GM12878 (cell line): ENCODE data around the gene ODC1. TPM values are rescaled to one million over a fixed set of nuclear protein-coding genes. Genes with fewer than 3 reads are reported as not detected.

ENCODE experiments used
- BACH1 ChIP-seq: fragments of 450-650 bp; IDR thresholded peaks from 2 replicates; pipeline ENCODE4 v1.6.1; 2017; ENCODE audit warnings: mild to moderate bottlenecking, borderline replicate concordance
- BCL11A ChIP-seq: IDR thresholded peaks from 2 replicates; pipeline ENCODE4 v1.6.1; 2011; ENCODE audit warnings: low read depth, low read length
- BCL3 ChIP-seq: IDR thresholded peaks from 2 replicates; pipeline ENCODE4 v1.6.1; 2011; ENCODE audit warnings: borderline replicate concordance, low read depth, mild to moderate bottlenecking, moderate library complexity, low read length; ENCODE audit not compliant: insufficient read depth, poor library complexity, severe bottlenecking
- CBX3 ChIP-seq: fragments of 200-600 bp; sonication (generic); IDR thresholded peaks from 2 replicates; pipeline ENCODE4 v1.6.1; 2016; ENCODE audit warnings: low read depth, borderline replicate concordance
- EGR1 ChIP-seq, 2 experiments: IDR thresholded peaks; 1 replicate in 1 of 2; 2 replicates in 1 of 2; pipeline ENCODE4 v1.6.1; 2011 to 2012; ENCODE audit warnings: low read depth in 2 of 2, low read length in 2 of 2, borderline replicate concordance in 1 of 2, mild to moderate bottlenecking in 1 of 2, moderate library complexity in 1 of 2
- GATAD2B ChIP-seq: fragments of 450-650 bp; conservative IDR thresholded peaks from 2 replicates; pipeline ENCODE4 v1.6.1; 2017; ENCODE audit warnings: low read depth, mild to moderate bottlenecking, moderate library complexity
- IRF4 ChIP-seq: IDR thresholded peaks from 2 replicates; pipeline ENCODE4 v1.6.1; 2011; ENCODE audit warnings: low read depth, low read length
- KAT2A ChIP-seq: conservative IDR thresholded peaks from 2 replicates; pipeline ENCODE4 v1.6.1; 2011; ENCODE audit warnings: low read depth, low read length; ENCODE audit not compliant: control insufficient read depth
- MTA3 ChIP-seq: IDR thresholded peaks from 2 replicates; pipeline ENCODE4 v1.6.1; 2012; ENCODE audit warnings: low read length, inconsistent platforms, borderline replicate concordance
- MYB ChIP-seq: fragments of 150-350 bp; IDR thresholded peaks from 2 replicates; pipeline ENCODE4 v1.6.1; 2014; ENCODE audit warnings: mild to moderate bottlenecking, low read depth, low read length, borderline replicate concordance
- MYC ChIP-seq: IDR thresholded peaks from 2 replicates; pipeline ENCODE4 v1.6.1; 2011; ENCODE audit warnings: mild to moderate bottlenecking, low read length, moderate library complexity, inconsistent platforms; ENCODE audit not compliant: insufficient read depth, insufficient replicate concordance, insufficient read length, severe bottlenecking
- NBN ChIP-seq: fragments of 450-650 bp; IDR thresholded peaks from 2 replicates; pipeline ENCODE4 v1.6.1; 2016
- NFIC ChIP-seq: IDR thresholded peaks from 2 replicates; pipeline ENCODE4 v1.6.1; 2012; ENCODE audit warnings: low read depth, mild to moderate bottlenecking, inconsistent platforms, low read length, moderate library complexity
- POLR2AphosphoS2 ChIP-seq: IDR thresholded peaks from 2 replicates; pipeline ENCODE4 v1.6.1; 2011; ENCODE audit warnings: low read depth, mild to moderate bottlenecking, low read length, improper control_type of control experiment, moderate library complexity
- SIX5 ChIP-seq: IDR thresholded peaks from 2 replicates; pipeline ENCODE4 v1.6.1; 2011; ENCODE audit warnings: mild to moderate bottlenecking, low read depth, low read length, moderate library complexity; ENCODE audit not compliant: severe bottlenecking
- SRF ChIP-seq, 2 experiments: IDR thresholded peaks; 2 replicates each; pipeline ENCODE4 v1.6.1; 2011; ENCODE audit warnings: low read depth in 2 of 2, low read length in 2 of 2, mild to moderate bottlenecking in 1 of 2, moderate library complexity in 1 of 2
- TCF3 ChIP-seq: IDR thresholded peaks from 2 replicates; pipeline ENCODE4 v1.6.1; 2012; ENCODE audit warnings: low read depth, mild to moderate bottlenecking, low read length, borderline replicate concordance; ENCODE audit not compliant: insufficient read depth
- TCF7 ChIP-seq: IDR thresholded peaks from 2 replicates; pipeline ENCODE4 v1.6.1; 2014; ENCODE audit warnings: antibody characterized with exemption, borderline replicate concordance
- ZBED1 ChIP-seq: IDR thresholded peaks from 2 replicates; pipeline ENCODE4 v1.6.1; 2016; ENCODE audit warnings: borderline replicate concordance
- polyA plus RNA-seq, 11 experiments: library from polyadenylated mRNA; depleted of rRNA in 4 of 11; unstranded in 6 of 11; stranded (reverse) in 5 of 11; fragments of >200 nt; fragmentation: Nextera tagmentation in 4 of 11; fragmentation: Illumina TruSeq in 1 of 11; extraction: Ambion mirVana in 4 of 11; extraction: Trizol in 1 of 11; gene quantifications; 1 replicate in 1 of 11; 2 replicates in 10 of 11; pipeline versions ENCODE4 v1.2.1 to v1.2.3, GENCODE V29; 2011 to 2016; ENCODE audit warnings: inconsistent platforms in 2 of 11, missing spikeins in 2 of 11, low read depth in 1 of 11
- total RNA-seq, 4 experiments: library from RNA; depleted of rRNA in 3 of 4; stranded (reverse); fragments of >200 nt in 3 of 4; fragmentation: Illumina TruSeq in 1 of 4; extraction: Trizol in 1 of 4; gene quantifications; 2 replicates each; pipeline versions ENCODE4 v1.2.1 to v1.2.3, GENCODE V29; 2013 to 2021
- TF ChIP-seq, protein P1 (sequence below): fragments of 150-350 bp; IDR thresholded peaks from 2 replicates; pipeline ENCODE4 v1.6.1; 2014; ENCODE audit warnings: mild to moderate bottlenecking, low read depth, low read length
- TF ChIP-seq, protein P2 (sequence below): IDR thresholded peaks from 2 replicates; pipeline ENCODE4 v1.6.1; 2012; ENCODE audit warnings: improper control_type of control experiment, low read depth, low read length; ENCODE audit not compliant: insufficient replicate concordance

Gene ODC1
- total and polyA plus RNA-seq, 10 of the 15 experiments (the other 5 are each of a cell fraction or from before 2014, with no cell fraction given) = 68.5 to 441 (median 340) TPM

- TF ChIP-seq, protein P1, sequence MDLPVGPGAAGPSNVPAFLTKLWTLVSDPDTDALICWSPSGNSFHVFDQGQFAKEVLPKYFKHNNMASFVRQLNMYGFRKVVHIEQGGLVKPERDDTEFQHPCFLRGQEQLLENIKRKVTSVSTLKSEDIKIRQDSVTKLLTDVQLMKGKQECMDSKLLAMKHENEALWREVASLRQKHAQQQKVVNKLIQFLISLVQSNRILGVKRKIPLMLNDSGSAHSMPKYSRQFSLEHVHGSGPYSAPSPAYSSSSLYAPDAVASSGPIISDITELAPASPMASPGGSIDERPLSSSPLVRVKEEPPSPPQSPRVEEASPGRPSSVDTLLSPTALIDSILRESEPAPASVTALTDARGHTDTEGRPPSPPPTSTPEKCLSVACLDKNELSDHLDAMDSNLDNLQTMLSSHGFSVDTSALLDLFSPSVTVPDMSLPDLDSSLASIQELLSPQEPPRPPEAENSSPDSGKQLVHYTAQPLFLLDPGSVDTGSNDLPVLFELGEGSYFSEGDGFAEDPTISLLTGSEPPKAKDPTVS = no peak
- 0 out of 2 replicates have a peak, but pooled peaks have one; percentile 4 for TF ChIP-seq BCL11A
- 0 out of 3 replicates have a peak, but pooled peaks of 1 of the 2 experiments have one; percentile 71 for TF ChIP-seq EGR1 (IDR thresholded peaks at IDR 0.05; ENCODE audit: borderline replicate concordance in 1 of 2, low read depth in 2 of 2, low read length in 2 of 2)
- 0 out of 2 replicates have a peak, but pooled peaks have one; percentile 55 for TF ChIP-seq POLR2AphosphoS2
- no peak for TF ChIP-seq IRF4
- 0 out of 4 replicates have a peak, but pooled peaks of 1 of the 2 experiments have one; percentile 11 for TF ChIP-seq SRF (IDR thresholded peaks at IDR 0.05; ENCODE audit: low read depth in 2 of 2, low read length in 2 of 2)
- peak; percentile 93 for TF ChIP-seq MYC
- TF ChIP-seq, protein P2, sequence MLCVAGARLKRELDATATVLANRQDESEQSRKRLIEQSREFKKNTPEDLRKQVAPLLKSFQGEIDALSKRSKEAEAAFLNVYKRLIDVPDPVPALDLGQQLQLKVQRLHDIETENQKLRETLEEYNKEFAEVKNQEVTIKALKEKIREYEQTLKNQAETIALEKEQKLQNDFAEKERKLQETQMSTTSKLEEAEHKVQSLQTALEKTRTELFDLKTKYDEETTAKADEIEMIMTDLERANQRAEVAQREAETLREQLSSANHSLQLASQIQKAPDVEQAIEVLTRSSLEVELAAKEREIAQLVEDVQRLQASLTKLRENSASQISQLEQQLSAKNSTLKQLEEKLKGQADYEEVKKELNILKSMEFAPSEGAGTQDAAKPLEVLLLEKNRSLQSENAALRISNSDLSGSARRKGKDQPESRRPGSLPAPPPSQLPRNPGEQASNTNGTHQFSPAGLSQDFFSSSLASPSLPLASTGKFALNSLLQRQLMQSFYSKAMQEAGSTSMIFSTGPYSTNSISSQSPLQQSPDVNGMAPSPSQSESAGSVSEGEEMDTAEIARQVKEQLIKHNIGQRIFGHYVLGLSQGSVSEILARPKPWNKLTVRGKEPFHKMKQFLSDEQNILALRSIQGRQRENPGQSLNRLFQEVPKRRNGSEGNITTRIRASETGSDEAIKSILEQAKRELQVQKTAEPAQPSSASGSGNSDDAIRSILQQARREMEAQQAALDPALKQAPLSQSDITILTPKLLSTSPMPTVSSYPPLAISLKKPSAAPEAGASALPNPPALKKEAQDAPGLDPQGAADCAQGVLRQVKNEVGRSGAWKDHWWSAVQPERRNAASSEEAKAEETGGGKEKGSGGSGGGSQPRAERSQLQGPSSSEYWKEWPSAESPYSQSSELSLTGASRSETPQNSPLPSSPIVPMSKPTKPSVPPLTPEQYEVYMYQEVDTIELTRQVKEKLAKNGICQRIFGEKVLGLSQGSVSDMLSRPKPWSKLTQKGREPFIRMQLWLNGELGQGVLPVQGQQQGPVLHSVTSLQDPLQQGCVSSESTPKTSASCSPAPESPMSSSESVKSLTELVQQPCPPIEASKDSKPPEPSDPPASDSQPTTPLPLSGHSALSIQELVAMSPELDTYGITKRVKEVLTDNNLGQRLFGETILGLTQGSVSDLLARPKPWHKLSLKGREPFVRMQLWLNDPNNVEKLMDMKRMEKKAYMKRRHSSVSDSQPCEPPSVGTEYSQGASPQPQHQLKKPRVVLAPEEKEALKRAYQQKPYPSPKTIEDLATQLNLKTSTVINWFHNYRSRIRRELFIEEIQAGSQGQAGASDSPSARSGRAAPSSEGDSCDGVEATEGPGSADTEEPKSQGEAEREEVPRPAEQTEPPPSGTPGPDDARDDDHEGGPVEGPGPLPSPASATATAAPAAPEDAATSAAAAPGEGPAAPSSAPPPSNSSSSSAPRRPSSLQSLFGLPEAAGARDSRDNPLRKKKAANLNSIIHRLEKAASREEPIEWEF = no peak
- TF ChIP-seq KAT2A = no peak
- TF ChIP-seq ZBED1 = no peak
- no peak for TF ChIP-seq NBN
- peak; percentile 98 for TF ChIP-seq GATAD2B
- TF ChIP-seq MTA3 = no peak
- TF ChIP-seq NFIC = no peak
- TF ChIP-seq BACH1 = peak; percentile 99
- peak; percentile 79; the same call in 1 of the 2 replicates for TF ChIP-seq TCF3
- no peak for TF ChIP-seq CBX3
- TF ChIP-seq TCF7 = no peak
- TF ChIP-seq SIX5 = no peak
- no peak for TF ChIP-seq MYB
- TF ChIP-seq BCL3 = no peak
Observed at GRCh38 chr2:10447895-10448575, at the start of gene ODC1 (continued).
